Right atrium auricular region (tissue), 2 donors: ENCODE measurements around the gene PIH1D2. TPM values are rescaled to one million over a fixed set of nuclear protein-coding genes. Genes with fewer than 3 reads are reported as not detected.

Experiments
- DNase-seq: peaks from one replicate; pipeline ENCODE4 v3.0.0-alpha.2; 2019; ENCODE audit warnings: low spot score
- H3K27ac ChIP-seq, 2 donors: fragments of 200-600 bp; sonication (generic); 1 replicate in 1 of 2; 2 replicates in 1 of 2; pipeline ENCODE4 v1.5.1; 2016 to 2019
- H3K27me3 ChIP-seq, 2 donors: fragments of 200-600 bp; sonication (generic); one replicate each; pipeline versions ENCODE4 v1.5.1 to v1.6.0; 2017 to 2019
- H3K36me3 ChIP-seq: fragments of 200-600 bp; sonication (generic); one replicate; pipeline ENCODE4 v1.5.1; 2016
- H3K4me1 ChIP-seq, 2 donors: fragments of 200-600 bp; sonication (generic); one replicate each; pipeline versions ENCODE4 v1.5.1 to v1.6.0; 2017 to 2019
- H3K4me3 ChIP-seq, 2 donors: fragments of 200-600 bp; sonication (generic); 1 replicate in 1 of 2; 2 replicates in 1 of 2; pipeline ENCODE4 v1.5.1; 2017 to 2019; ENCODE audit warnings: mild to moderate bottlenecking in 1 of 2, moderate library complexity in 1 of 2
- H3K9me3 ChIP-seq, 2 donors: fragments of 200-600 bp; sonication (generic); one replicate each; pipeline ENCODE4 v1.5.1; 2019
- CTCF ChIP-seq, 2 donors: fragments of 200-600 bp; sonication (generic); IDR thresholded peaks; one replicate each; pipeline ENCODE4 v1.5.1; 2019; ENCODE audit warnings: antibody characterized with exemption in 2 of 2
- total RNA-seq, 2 donors: library from RNA; depleted of rRNA; stranded (reverse); fragments of >200 nt; gene quantifications; one replicate each; pipeline ENCODE4 v1.1.0, GENCODE V29; 2016

Gene PIH1D2
- total RNA-seq, 2 donors from 2014 or later, result 1.2 to 1.7 TPM

- Histone ChIP-seq H3K4me1 (peaks cover 0 to 35% of the 10 kb centered on the region in 2 donors), H3K9me3 (no peaks in the 10 kb centered on the region), H3K4me3 (peak overlapping the region; percentile 87 to 90), H3K27me3 (no peaks in the 10 kb centered on the region), H3K36me3 (peaks cover 76% of the 10 kb centered on the region), H3K27ac (peak overlapping the region; percentile 74 to 84)
- no peak for DNase-seq
- no peak for TF ChIP-seq CTCF (IDR thresholded peaks at IDR 0.05)
Observed at GRCh38 chr11:112085822-112086421, 12.1 kb upstream of the PIH1D2 start.

- Histone ChIP-seq H3K9me3 (no peaks in the 10 kb centered on the region), H3K27ac (no peak overlapping the region), H3K27me3 (no peaks in the 10 kb centered on the region), H3K36me3 (peaks cover 76% of the 10 kb centered on the region), H3K4me3 (no peak overlapping the region), H3K4me1 (peaks cover 0 to 14% of the 10 kb centered on the region in 2 donors)
- DNase-seq, result no peak
- TF ChIP-seq CTCF (IDR thresholded peaks at IDR 0.05), result no peak
Observed at GRCh38 chr11:112082729-112083128, 8.9 kb upstream of the PIH1D2 start.

GRCh38 chr11:112062923-112063322 is 10.9 kb downstream of the PIH1D2 start:
- Histone ChIP-seq H3K36me3 (peaks cover 59% of the 10 kb centered on the region), H3K27me3 (no peaks in the 10 kb centered on the region)
- DNase-seq, result no peak

GRCh38 chr11:112058103-112058502 is 15.7 kb downstream of the PIH1D2 start:
- H3K36me3 ChIP-seq, result peaks cover 81% of the 10 kb centered on the region
- DNase-seq, result no peak
- no peak overlapping the region for H3K4me3 ChIP-seq
- TF ChIP-seq CTCF (IDR thresholded peaks at IDR 0.05), result no peak
- H3K9me3 ChIP-seq, result no peaks in the 10 kb centered on the region
- no peaks in the 10 kb centered on the region for H3K4me1 ChIP-seq
- H3K27me3 ChIP-seq, result no peaks in the 10 kb centered on the region
- H3K27ac ChIP-seq, result no peak overlapping the region

More at GRCh38 chr11:112062923-112063322, 10.9 kb downstream of the PIH1D2 start:
- no peaks in the 10 kb centered on the region for H3K9me3 ChIP-seq
- no peak for TF ChIP-seq CTCF (IDR thresholded peaks at IDR 0.05)
- H3K27ac ChIP-seq, result no peak overlapping the region
- H3K4me3 ChIP-seq, result no peak overlapping the region
- H3K4me1 ChIP-seq, result no peaks in the 10 kb centered on the region

GRCh38 chr11:112057170-112057569 is 16.6 kb downstream of the PIH1D2 start:
- H3K4me1 ChIP-seq, result no peaks in the 10 kb centered on the region
- no peak for DNase-seq
- H3K36me3 ChIP-seq, result peaks cover 81% of the 10 kb centered on the region
- H3K27ac ChIP-seq, result no peak overlapping the region
- no peaks in the 10 kb centered on the region for H3K27me3 ChIP-seq
- no peak for TF ChIP-seq CTCF (IDR thresholded peaks at IDR 0.05)
- no peaks in the 10 kb centered on the region for H3K9me3 ChIP-seq
- no peak overlapping the region for H3K4me3 ChIP-seq

GRCh38 chr11:112051768-112052167 is 22.0 kb downstream of the PIH1D2 start:
- Histone ChIP-seq H3K9me3 (no peaks in the 10 kb centered on the region), H3K36me3 (peaks cover 70% of the 10 kb centered on the region), H3K27ac (no peak overlapping the region), H3K4me3 (no peak overlapping the region), H3K4me1 (peaks cover 0 to 5% of the 10 kb centered on the region in 2 donors), H3K27me3 (no peaks in the 10 kb centered on the region)
- no peak for DNase-seq
- no peak for TF ChIP-seq CTCF (IDR thresholded peaks at IDR 0.05)
